HepG2 (cell line): ENCODE measurements around the gene UBE2L6. TPM values are rescaled to one million over a fixed set of nuclear protein-coding genes. Genes with fewer than 3 reads are reported as not detected.

ENCODE experiments used
- ARID3A ChIP-seq: IDR thresholded peaks from 2 replicates; pipeline ENCODE4 v1.6.1; 2012; ENCODE audit warnings: low read depth, low read length, improper control_type of control experiment
- ATAD3A ChIP-seq: sonication (generic); formaldehyde crosslinking; IDR thresholded peaks from 2 replicates; pipeline ENCODE4 v1.4.0; 2020; ENCODE audit warnings: missing genetic modification reagents
- BCLAF1 ChIP-seq: fragments of 450-650 bp; IDR thresholded peaks from 2 replicates; pipeline ENCODE4 v1.6.1; 2017; ENCODE audit warnings: mild to moderate bottlenecking
- JUNB ChIP-seq: sonication (generic); formaldehyde crosslinking; IDR thresholded peaks from 2 replicates; pipeline ENCODE4 v1.8.0; 2022; ENCODE audit warnings: missing genetic modification reagents, mild to moderate bottlenecking, borderline replicate concordance
- KLF13 ChIP-seq: sonication (generic); formaldehyde crosslinking; IDR thresholded peaks from 2 replicates; pipeline ENCODE4 v1.4.0; 2020; ENCODE audit warnings: mild to moderate bottlenecking, missing genetic modification reagents
- LCORL ChIP-seq, 2 experiments: fragments of 450-650 bp in 1 of 2; sonication (generic) in 1 of 2; formaldehyde crosslinking in 1 of 2; IDR thresholded peaks; 2 replicates each; pipeline versions ENCODE4 v1.5.0 to v1.6.1; 2017 to 2020; ENCODE audit warnings: antibody characterized with exemption in 1 of 2, missing genetic modification reagents in 1 of 2
- MEIS1 ChIP-seq: sonication (generic); formaldehyde crosslinking; IDR thresholded peaks from 2 replicates; pipeline ENCODE4 v1.9.0; 2021; ENCODE audit warnings: mild to moderate bottlenecking, missing genetic modification reagents, moderate library complexity, borderline replicate concordance
- TFAP4 ChIP-seq: sonication (generic); IDR thresholded peaks from 2 replicates; pipeline ENCODE4 v1.6.1; 2016; ENCODE audit warnings: low read depth, borderline replicate concordance
- XRCC5 ChIP-seq: fragments of 200-400 bp; formaldehyde crosslinking; optimal IDR thresholded peaks from 2 replicates; pipeline ENCODE3; 2017; ENCODE audit warnings: mild to moderate bottlenecking, low read length
- ZNF234 ChIP-seq: sonication (generic); formaldehyde crosslinking; conservative IDR thresholded peaks from 2 replicates; pipeline ENCODE4 v1.5.1; 2020; ENCODE audit warnings: mild to moderate bottlenecking, missing genetic modification reagents
- ZNF552 ChIP-seq: sonication (generic); formaldehyde crosslinking; IDR thresholded peaks from 2 replicates; pipeline ENCODE4 v1.9.0; 2022; ENCODE audit warnings: missing genetic modification reagents, mild to moderate bottlenecking, borderline replicate concordance
- ZNF766 ChIP-seq: sonication (generic); formaldehyde crosslinking; IDR thresholded peaks from 2 replicates; pipeline ENCODE4 v1.5.0; 2020; ENCODE audit warnings: missing genetic modification reagents, borderline replicate concordance
- ZNF777 ChIP-seq: sonication (generic); formaldehyde crosslinking; IDR thresholded peaks from 2 replicates; pipeline ENCODE4 v1.4.0; 2020; ENCODE audit warnings: missing genetic modification reagents
- polyA plus RNA-seq, 8 experiments: library from polyadenylated mRNA; depleted of rRNA in 3 of 8; stranded (reverse) in 7 of 8; unstranded in 1 of 8; fragments of >200 nt; fragmentation: Illumina TruSeq in 4 of 8; extraction: Trizol in 4 of 8; gene quantifications; 2 replicates each; pipeline versions ENCODE4 v1.2.1 to v1.2.3, GENCODE V29; 2011 to 2016; ENCODE audit warnings: low read depth in 4 of 8, missing spikeins in 1 of 8, mixed read lengths in 1 of 8; ENCODE audit not compliant: insufficient read depth in 1 of 8
- total RNA-seq, 5 experiments: library from RNA; depleted of rRNA; stranded (reverse); fragments of >200 nt; fragmentation: Illumina TruSeq; extraction: Trizol; gene quantifications; 2 replicates each; pipeline ENCODE4 v1.2.3, GENCODE V29; 2016; ENCODE audit warnings: low read depth in 1 of 5
- TF ChIP-seq, protein P1 (sequence below): sonication (generic); formaldehyde crosslinking; IDR thresholded peaks from 2 replicates; pipeline ENCODE4 v1.5.0; 2020; ENCODE audit warnings: mild to moderate bottlenecking, missing genetic modification reagents, borderline replicate concordance
- TF ChIP-seq, protein P2 (sequence below): sonication (generic); formaldehyde crosslinking; IDR thresholded peaks from 2 replicates; pipeline ENCODE4 v1.5.1; 2020; ENCODE audit warnings: missing genetic modification reagents, mild to moderate bottlenecking, borderline replicate concordance

Gene UBE2L6
- total and polyA plus RNA-seq, 2 of the 13 experiments (the other 11 are each of a cell fraction or from before 2014, with no cell fraction given) = 30.3 to 30.4 TPM

DNA sequence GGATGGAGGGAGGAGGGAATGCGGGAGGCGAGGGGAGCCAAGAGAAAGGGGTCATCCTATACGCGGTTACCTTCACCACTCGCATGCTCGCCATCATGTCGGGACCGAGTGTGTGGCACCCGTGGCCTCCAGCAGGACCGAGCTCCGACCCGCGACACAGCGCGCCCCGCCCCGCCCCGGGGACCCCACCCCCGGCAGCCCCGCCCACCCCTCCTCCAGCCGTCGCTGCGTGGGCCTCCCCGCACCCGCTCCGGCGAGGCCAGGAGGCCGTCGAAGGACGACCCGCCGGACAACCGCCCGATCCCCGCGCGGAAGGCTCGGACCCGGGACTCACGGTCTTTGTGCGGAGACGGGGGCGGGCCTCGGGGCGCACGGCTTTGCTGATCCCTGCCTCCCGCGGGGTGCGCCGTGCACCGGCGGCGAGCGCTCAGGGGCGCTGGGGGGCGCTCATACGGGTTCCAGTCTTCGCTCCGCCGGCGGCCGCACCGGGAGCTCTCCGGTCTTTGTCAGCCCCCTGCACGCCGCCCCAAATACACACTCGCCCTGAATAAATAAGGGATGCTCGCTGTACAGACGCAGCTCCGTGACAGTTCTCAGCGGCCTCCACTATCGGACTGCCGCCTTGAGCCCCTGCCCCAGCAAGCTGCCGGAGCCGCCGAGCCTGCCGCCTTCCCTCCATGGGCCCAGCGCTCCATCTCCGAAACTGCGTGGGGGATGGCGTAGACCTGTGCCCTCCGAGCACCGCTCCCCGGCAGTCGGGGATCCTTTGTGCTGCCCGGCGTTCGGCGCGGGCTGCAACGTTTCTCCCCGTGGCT, at the start of gene UBE2L6 (continued):
- no peak for TF ChIP-seq ARID3A
- no peak for TF ChIP-seq ZNF552 (CRISPR knock-in tag)
- no peak for TF ChIP-seq LCORL (IDR thresholded peaks at IDR 0.05)
- no peak for TF ChIP-seq LCORL (CRISPR knock-in tag; IDR thresholded peaks at IDR 0.05)
- TF ChIP-seq TFAP4 = no peak
- TF ChIP-seq ZNF234 = no peak
- TF ChIP-seq KLF13 (CRISPR knock-in tag) = 0 out of 2 replicates have a peak, but pooled peaks have one; percentile 64
- TF ChIP-seq MEIS1 = peak; percentile 28; the same call in 1 of the 2 replicates
- no peak for TF ChIP-seq JUNB
- TF ChIP-seq XRCC5 = peak; percentile 67
- TF ChIP-seq ATAD3A (CRISPR knock-in tag) = no peak
- TF ChIP-seq, protein P1, sequence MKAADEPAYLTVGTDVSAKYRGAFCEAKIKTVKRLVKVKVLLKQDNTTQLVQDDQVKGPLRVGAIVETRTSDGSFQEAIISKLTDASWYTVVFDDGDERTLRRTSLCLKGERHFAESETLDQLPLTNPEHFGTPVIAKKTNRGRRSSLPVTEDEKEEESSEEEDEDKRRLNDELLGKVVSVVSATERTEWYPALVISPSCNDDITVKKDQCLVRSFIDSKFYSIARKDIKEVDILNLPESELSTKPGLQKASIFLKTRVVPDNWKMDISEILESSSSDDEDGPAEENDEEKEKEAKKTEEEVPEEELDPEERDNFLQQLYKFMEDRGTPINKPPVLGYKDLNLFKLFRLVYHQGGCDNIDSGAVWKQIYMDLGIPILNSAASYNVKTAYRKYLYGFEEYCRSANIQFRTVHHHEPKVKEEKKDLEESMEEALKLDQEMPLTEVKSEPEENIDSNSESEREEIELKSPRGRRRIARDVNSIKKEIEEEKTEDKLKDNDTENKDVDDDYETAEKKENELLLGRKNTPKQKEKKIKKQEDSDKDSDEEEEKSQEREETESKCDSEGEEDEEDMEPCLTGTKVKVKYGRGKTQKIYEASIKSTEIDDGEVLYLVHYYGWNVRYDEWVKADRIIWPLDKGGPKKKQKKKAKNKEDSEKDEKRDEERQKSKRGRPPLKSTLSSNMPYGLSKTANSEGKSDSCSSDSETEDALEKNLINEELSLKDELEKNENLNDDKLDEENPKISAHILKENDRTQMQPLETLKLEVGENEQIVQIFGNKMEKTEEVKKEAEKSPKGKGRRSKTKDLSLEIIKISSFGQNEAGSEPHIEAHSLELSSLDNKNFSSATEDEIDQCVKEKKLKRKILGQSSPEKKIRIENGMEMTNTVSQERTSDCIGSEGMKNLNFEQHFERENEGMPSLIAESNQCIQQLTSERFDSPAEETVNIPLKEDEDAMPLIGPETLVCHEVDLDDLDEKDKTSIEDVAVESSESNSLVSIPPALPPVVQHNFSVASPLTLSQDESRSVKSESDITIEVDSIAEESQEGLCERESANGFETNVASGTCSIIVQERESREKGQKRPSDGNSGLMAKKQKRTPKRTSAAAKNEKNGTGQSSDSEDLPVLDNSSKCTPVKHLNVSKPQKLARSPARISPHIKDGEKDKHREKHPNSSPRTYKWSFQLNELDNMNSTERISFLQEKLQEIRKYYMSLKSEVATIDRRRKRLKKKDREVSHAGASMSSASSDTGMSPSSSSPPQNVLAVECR (CRISPR knock-in tag) = peak; percentile 49; the same call in 1 of the 2 replicates
- TF ChIP-seq BCLAF1 = no peak
- no peak for TF ChIP-seq ZNF766 (CRISPR knock-in tag)
- TF ChIP-seq, protein P2, sequence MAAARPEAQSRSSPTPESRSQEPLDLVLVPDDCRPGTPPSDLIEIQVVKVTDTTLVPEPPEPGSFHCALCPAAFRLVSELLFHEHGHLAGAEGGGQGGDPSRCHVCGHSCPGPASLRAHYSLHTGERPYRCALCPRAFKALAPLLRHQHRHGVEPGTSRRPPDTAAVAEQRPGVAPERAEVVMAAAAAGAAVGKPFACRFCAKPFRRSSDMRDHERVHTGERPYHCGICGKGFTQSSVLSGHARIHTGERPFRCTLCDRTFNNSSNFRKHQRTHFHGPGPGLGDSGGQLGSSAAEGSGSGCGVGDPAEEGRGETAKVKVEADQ (CRISPR knock-in tag) = no peak
- peak; percentile 95 for TF ChIP-seq ZNF777
